DND-41 (cell line): ENCODE data around the gene TTC19.

ENCODE experiments used
- ATAC-seq: fragments of 200-7000 bp; cut with Tn5 transposase; 3 replicates; pipeline ENCODE4 v1.9.1; 2021; ENCODE audit warnings: low read depth; ENCODE audit not compliant: insufficient read depth
- DNase-seq: peaks from one replicate; pipeline ENCODE4 v3.0.0-alpha.2; 2020
- H2AFZ ChIP-seq: 2 replicates; pipeline ENCODE4 v1.6.0; 2012; ENCODE audit warnings: low read depth, low read length
- H3K27ac ChIP-seq: 2 replicates; pipeline ENCODE4 v1.5.1; 2012; ENCODE audit warnings: low read length, inconsistent platforms
- H3K27me3 ChIP-seq: fragments of 200-600 bp; sonication (generic); 2 replicates; pipeline ENCODE4 v1.6.0; 2012; ENCODE audit warnings: low read length, mild to moderate bottlenecking, inconsistent platforms; ENCODE audit not compliant: insufficient read depth, poor library complexity
- H3K36me3 ChIP-seq: 2 replicates; pipeline ENCODE4 v1.5.1; 2012; ENCODE audit warnings: low read length, inconsistent platforms; ENCODE audit not compliant: insufficient read depth
- H3K4me1 ChIP-seq: 2 replicates; pipeline ENCODE4 v1.5.1; 2012; ENCODE audit warnings: mild to moderate bottlenecking, low read length; ENCODE audit not compliant: insufficient read depth
- H3K4me2 ChIP-seq: 2 replicates; pipeline ENCODE4 v1.6.0; 2012; ENCODE audit warnings: mild to moderate bottlenecking, moderate library complexity, low read length, inconsistent platforms; ENCODE audit not compliant: insufficient read depth
- H3K4me3 ChIP-seq, 2 experiments: fragments of 200-600 bp in 1 of 2; shearing (Covaris generic) in 1 of 2; 2 replicates each; pipeline ENCODE4 v1.5.1; 2012 to 2016; ENCODE audit warnings: inconsistent platforms in 2 of 2, low read length in 2 of 2, mild to moderate bottlenecking in 2 of 2, low read depth in 1 of 2, moderate library complexity in 1 of 2
- H3K79me2 ChIP-seq: 2 replicates; pipeline ENCODE4 v1.6.0; 2012; ENCODE audit warnings: low read length, inconsistent platforms; ENCODE audit not compliant: insufficient read depth
- H3K9ac ChIP-seq: 2 replicates; pipeline ENCODE4 v1.6.0; 2012; ENCODE audit warnings: low read depth, mild to moderate bottlenecking, inconsistent platforms, low read length, moderate library complexity
- H3K9me3 ChIP-seq: 2 replicates; pipeline ENCODE4 v1.5.1; 2012; ENCODE audit warnings: low read length, moderate library complexity, mild to moderate bottlenecking, inconsistent platforms; ENCODE audit not compliant: insufficient read depth, severe bottlenecking
- H4K20me1 ChIP-seq: 2 replicates; pipeline ENCODE4 v1.6.0; 2012; ENCODE audit warnings: low read length; ENCODE audit not compliant: insufficient read depth
- EZH2 ChIP-seq: IDR thresholded peaks from 3 replicates; pipeline ENCODE4 v1.6.1; 2012; ENCODE audit warnings: borderline replicate concordance, low read depth, mild to moderate bottlenecking, moderate library complexity, low read length, inconsistent platforms; ENCODE audit not compliant: severe bottlenecking
- TF ChIP-seq, protein P1 (sequence below): IDR thresholded peaks from 2 replicates; pipeline ENCODE4 v1.5.1; 2012; ENCODE audit warnings: borderline replicate concordance, low read length, moderate library complexity, mild to moderate bottlenecking; ENCODE audit not compliant: poor library complexity, severe bottlenecking; ENCODE audit errors: extremely low read depth

Gene TTC19

DNA sequence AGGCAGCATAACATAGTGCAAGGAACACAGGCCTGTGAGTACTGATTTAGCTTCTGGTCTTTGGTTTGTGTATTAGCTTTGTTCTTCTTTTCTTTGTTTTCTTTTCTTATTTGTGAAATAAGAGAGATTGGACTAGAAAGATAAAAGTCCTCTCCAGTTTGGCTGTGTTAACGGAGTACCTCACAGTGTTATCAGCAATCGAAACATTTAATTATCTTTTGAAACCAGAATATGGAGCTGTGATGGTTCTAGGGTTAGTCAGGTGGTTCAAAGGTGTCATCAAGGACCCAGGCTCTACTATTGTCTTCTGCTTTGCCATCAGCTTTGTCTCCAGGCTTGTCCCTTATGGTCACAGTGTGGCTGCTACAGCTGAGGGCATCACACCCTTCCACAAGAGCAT is 29.1 kb upstream of the TTC19 start:
- ATAC-seq (no peak), DNase-seq (no peak)
- Histone ChIP-seq H3K79me2 (no peaks in the 10 kb centered on the region), H3K4me2 (no peak overlapping the region), H3K36me3 (no peaks in the 10 kb centered on the region), H3K27ac (no peak overlapping the region), H3K27me3 (no peaks in the 10 kb centered on the region), H3K4me1 (peaks cover 25% of the 10 kb centered on the region), H3K9me3 (no peaks in the 10 kb centered on the region), H3K4me3 (no peak overlapping the region), H2AFZ (no peak overlapping the region), H3K9ac (no peak overlapping the region), H4K20me1 (no peaks in the 10 kb centered on the region)
- TF ChIP-seq EZH2, result no peak

DNA sequence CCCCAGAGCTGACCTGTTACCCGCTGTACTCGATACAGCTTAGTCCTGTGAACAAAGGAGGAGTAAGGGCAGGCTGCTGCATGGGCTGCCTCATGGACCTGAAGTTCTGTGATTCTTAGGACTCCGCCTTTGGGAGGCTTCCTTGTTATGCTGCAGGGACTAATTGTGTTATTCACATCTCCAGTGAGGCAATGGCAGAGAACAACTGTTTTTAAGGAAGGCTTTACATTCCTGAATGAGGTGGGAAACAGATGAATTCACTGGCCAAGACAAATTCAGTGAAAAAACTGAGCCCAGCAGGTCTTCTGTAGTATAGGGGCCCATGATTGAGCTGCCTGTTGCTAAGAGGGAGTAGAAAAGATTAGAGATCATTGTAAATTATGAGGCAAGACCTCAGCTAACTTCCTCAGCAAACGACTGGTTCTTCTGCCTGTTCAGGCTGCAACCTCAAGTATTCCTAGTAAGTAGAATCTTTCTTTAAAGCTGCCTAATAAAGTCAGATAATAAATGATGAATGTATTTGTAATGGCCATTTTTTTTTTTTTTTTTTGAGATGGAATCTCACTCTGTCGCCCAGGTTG is 28.4 kb upstream of the TTC19 start:
- H2AFZ ChIP-seq, result no peak overlapping the region
- no peaks in the 10 kb centered on the region for H3K9me3 ChIP-seq
- H3K4me1 ChIP-seq, result peaks cover 19% of the 10 kb centered on the region
- H3K27ac ChIP-seq, result no peak overlapping the region
- no peaks in the 10 kb centered on the region for H3K27me3 ChIP-seq
- ATAC-seq (no peak), DNase-seq (no peak)
- H3K4me3 ChIP-seq, result no peak overlapping the region
- no peak overlapping the region for H3K9ac ChIP-seq
- no peaks in the 10 kb centered on the region for H3K79me2 ChIP-seq
- no peak overlapping the region for H3K4me2 ChIP-seq
- H3K36me3 ChIP-seq, result no peaks in the 10 kb centered on the region
- TF ChIP-seq, protein P1, sequence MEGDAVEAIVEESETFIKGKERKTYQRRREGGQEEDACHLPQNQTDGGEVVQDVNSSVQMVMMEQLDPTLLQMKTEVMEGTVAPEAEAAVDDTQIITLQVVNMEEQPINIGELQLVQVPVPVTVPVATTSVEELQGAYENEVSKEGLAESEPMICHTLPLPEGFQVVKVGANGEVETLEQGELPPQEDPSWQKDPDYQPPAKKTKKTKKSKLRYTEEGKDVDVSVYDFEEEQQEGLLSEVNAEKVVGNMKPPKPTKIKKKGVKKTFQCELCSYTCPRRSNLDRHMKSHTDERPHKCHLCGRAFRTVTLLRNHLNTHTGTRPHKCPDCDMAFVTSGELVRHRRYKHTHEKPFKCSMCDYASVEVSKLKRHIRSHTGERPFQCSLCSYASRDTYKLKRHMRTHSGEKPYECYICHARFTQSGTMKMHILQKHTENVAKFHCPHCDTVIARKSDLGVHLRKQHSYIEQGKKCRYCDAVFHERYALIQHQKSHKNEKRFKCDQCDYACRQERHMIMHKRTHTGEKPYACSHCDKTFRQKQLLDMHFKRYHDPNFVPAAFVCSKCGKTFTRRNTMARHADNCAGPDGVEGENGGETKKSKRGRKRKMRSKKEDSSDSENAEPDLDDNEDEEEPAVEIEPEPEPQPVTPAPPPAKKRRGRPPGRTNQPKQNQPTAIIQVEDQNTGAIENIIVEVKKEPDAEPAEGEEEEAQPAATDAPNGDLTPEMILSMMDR, result no peak
- no peak for TF ChIP-seq EZH2
- no peaks in the 10 kb centered on the region for H4K20me1 ChIP-seq

DNA sequence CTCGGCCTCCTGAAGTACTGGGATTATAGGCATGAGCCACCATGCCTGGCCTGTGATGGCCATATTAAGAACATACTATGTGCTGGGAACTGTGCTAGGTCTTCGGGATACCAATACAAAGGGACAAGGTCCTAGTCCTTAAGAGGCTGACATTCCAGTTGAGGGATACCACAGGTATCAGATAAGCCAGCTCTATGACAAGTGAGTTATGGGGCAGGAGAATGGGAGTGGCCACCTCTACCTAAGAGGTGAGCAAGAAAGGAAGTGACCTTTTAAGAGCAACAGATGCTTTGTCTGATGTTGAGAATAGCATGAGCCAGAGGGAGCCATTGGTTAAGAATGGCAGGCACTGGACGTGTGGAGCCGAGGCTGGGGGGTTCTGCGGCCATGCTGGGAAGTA is 27.7 kb upstream of the TTC19 start:
- TF ChIP-seq, protein P1, result no peak
- TF ChIP-seq EZH2, result no peak
- no peak overlapping the region for H3K4me3 ChIP-seq
- no peaks in the 10 kb centered on the region for H4K20me1 ChIP-seq
- H3K36me3 ChIP-seq, result peaks cover 6% of the 10 kb centered on the region; the same call in 1 of the 2 replicates
- no peaks in the 10 kb centered on the region for H3K9me3 ChIP-seq
- no peak overlapping the region for H3K4me2 ChIP-seq
- ATAC-seq, result no peak
- no peaks in the 10 kb centered on the region for H3K27me3 ChIP-seq
- H3K79me2 ChIP-seq, result no peaks in the 10 kb centered on the region
- H3K9ac ChIP-seq, result no peak overlapping the region
- H3K27ac ChIP-seq, result no peak overlapping the region
- no peak for DNase-seq
- no peak overlapping the region for H2AFZ ChIP-seq
- peaks cover 12% of the 10 kb centered on the region for H3K4me1 ChIP-seq

DNA sequence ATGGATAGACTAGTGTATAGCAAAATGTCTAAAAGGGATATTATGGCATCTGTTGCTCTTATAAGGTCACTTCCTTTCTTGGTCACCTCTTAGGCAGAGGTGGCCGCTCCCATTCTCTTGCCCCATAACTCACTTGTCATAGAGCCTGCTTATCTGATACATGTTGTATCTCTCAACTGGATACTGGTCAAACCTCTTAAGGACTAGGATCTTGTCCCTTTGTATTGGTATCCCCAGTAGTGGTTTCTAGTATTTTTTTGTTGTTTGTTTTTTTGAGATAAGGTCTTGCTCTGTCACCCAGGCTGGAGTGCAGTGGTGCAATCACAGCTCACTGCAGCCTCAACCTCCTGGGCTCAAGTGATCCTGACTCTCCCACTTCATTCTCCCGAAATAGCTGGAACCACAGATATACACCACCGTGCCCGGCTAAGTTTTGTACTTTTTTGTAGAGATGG is 27.1 kb upstream of the TTC19 start:
- Histone ChIP-seq H4K20me1 (no peaks in the 10 kb centered on the region), H3K27ac (no peak overlapping the region), H3K36me3 (peaks cover 9% of the 10 kb centered on the region; the same call in 1 of the 2 replicates), H3K4me2 (no peak overlapping the region), H2AFZ (no peak overlapping the region), H3K79me2 (no peaks in the 10 kb centered on the region), H3K9ac (no peak overlapping the region), H3K4me3 (no peak overlapping the region), H3K9me3 (no peaks in the 10 kb centered on the region), H3K4me1 (peaks cover 6% of the 10 kb centered on the region), H3K27me3 (no peaks in the 10 kb centered on the region)
- no peak for ATAC-seq
- no peak for DNase-seq
- TF ChIP-seq, protein P1, result no peak
- TF ChIP-seq EZH2, result no peak
